ENCODE data around the gene RSKR.

Gene RSKR

GRCh38 chr17:28597606-28598383, 16.2 kb downstream of the RSKR start:
- no peaks in the 10 kb centered on the region for H3K27me3 ChIP-seq (replicated peaks; ENCODE audit: insufficient read depth, low read length)
- H3K9ac ChIP-seq (ENCODE audit: low read length): peak overlapping the region; percentile 82
- no peaks in the 10 kb centered on the region for H4K20me1 ChIP-seq (ENCODE audit: insufficient read depth, low read length)
- peak overlapping the region; percentile 91; the same call in 1 of the 2 replicates for H3K27ac ChIP-seq (ENCODE audit: low read length)
- no peak for DNase-seq
- peaks cover 50% of the 10 kb centered on the region for H3K79me2 ChIP-seq (ENCODE audit: low read length)
- no peaks in the 10 kb centered on the region; the same call in 1 of the 2 replicates for H3K36me3 ChIP-seq (replicated peaks; ENCODE audit: insufficient read depth, low read length)
- TF ChIP-seq EZH2 (optimal IDR thresholded peaks at IDR 0.05; ENCODE audit: low read depth, low read length): no peak
- TF ChIP-seq EZH2phosphoT487 (IDR thresholded peaks at IDR 0.05; ENCODE audit: low read length): no peak
- TF ChIP-seq CTCF (IDR thresholded peaks at IDR 0.05; ENCODE audit: low read length): no peak
- no peaks in the 10 kb centered on the region for H3K9me3 ChIP-seq (replicated peaks; ENCODE audit: insufficient read depth, low read length)
- H3K4me2 ChIP-seq (ENCODE audit: low read depth, low read length): peak overlapping the region; percentile 77
- peak overlapping the region; percentile 69 for H2AFZ ChIP-seq (ENCODE audit: low read length)
- H3K9me2 ChIP-seq (replicated peaks; ENCODE audit: insufficient read depth, low read length): no peaks in the 10 kb centered on the region
- H3K4me1 ChIP-seq (ENCODE audit: low read length): peaks cover 9% of the 10 kb centered on the region; the same call in 1 of the 2 replicates
- peaks cover 16% of the 10 kb centered on the region for H3F3A ChIP-seq (ENCODE audit: insufficient read depth, low read length)
- H3K4me3 ChIP-seq (ENCODE audit: low read length): peak overlapping the region; percentile 77

- no peak overlapping the region for H3K27ac ChIP-seq (ENCODE audit: low read length)
- H3K4me3 ChIP-seq (ENCODE audit: low read length): no peak overlapping the region
- H3K4me1 ChIP-seq (ENCODE audit: low read length): peaks cover under 1% of the 10 kb centered on the region; the same call in 1 of the 2 replicates
- no peak for DNase-seq
- TF ChIP-seq CTCF (IDR thresholded peaks at IDR 0.05; ENCODE audit: low read length) (no peak), EZH2phosphoT487 (IDR thresholded peaks at IDR 0.05; ENCODE audit: low read length) (no peak), EZH2 (optimal IDR thresholded peaks at IDR 0.05; ENCODE audit: low read depth, low read length) (no peak)
- no peaks in the 10 kb centered on the region for H3K9me2 ChIP-seq (replicated peaks; ENCODE audit: insufficient read depth, low read length)
- H3K4me2 ChIP-seq (ENCODE audit: low read depth, low read length): no peak overlapping the region
- no peaks in the 10 kb centered on the region for H4K20me1 ChIP-seq (ENCODE audit: insufficient read depth, low read length)
- peaks cover 19% of the 10 kb centered on the region for H3K36me3 ChIP-seq (replicated peaks; ENCODE audit: insufficient read depth, low read length)
- no peaks in the 10 kb centered on the region for H3K27me3 ChIP-seq (replicated peaks; ENCODE audit: insufficient read depth, low read length)
- peaks cover 72% of the 10 kb centered on the region for H3K79me2 ChIP-seq (ENCODE audit: low read length)
- H3F3A ChIP-seq (ENCODE audit: insufficient read depth, low read length): peaks cover 4% of the 10 kb centered on the region; the same call in 1 of the 2 replicates
- no peak overlapping the region for H2AFZ ChIP-seq (ENCODE audit: low read length)
- no peak overlapping the region for H3K9ac ChIP-seq (ENCODE audit: low read length)
- H3K9me3 ChIP-seq (replicated peaks; ENCODE audit: insufficient read depth, low read length): no peaks in the 10 kb centered on the region
Measured at GRCh38 chr17:28592260-28592659, 21.7 kb downstream of the RSKR start.

- H3K4me2 ChIP-seq (ENCODE audit: low read depth, low read length): no peak overlapping the region
- no peaks in the 10 kb centered on the region for H3K9me2 ChIP-seq (replicated peaks; ENCODE audit: insufficient read depth, low read length)
- H4K20me1 ChIP-seq (ENCODE audit: insufficient read depth, low read length): no peaks in the 10 kb centered on the region
- H3K9ac ChIP-seq (ENCODE audit: low read length): no peak overlapping the region
- H3K27me3 ChIP-seq (replicated peaks; ENCODE audit: insufficient read depth, low read length): no peaks in the 10 kb centered on the region
- no peaks in the 10 kb centered on the region for H3F3A ChIP-seq (ENCODE audit: insufficient read depth, low read length)
- TF ChIP-seq EZH2phosphoT487 (IDR thresholded peaks at IDR 0.05; ENCODE audit: low read length) (no peak), EZH2 (optimal IDR thresholded peaks at IDR 0.05; ENCODE audit: low read depth, low read length) (no peak), CTCF (IDR thresholded peaks at IDR 0.05; ENCODE audit: low read length) (no peak)
- H3K27ac ChIP-seq (ENCODE audit: low read length): no peak overlapping the region
- DNase-seq: no peak
- H3K9me3 ChIP-seq (replicated peaks; ENCODE audit: insufficient read depth, low read length): no peaks in the 10 kb centered on the region
- H3K36me3 ChIP-seq (replicated peaks; ENCODE audit: insufficient read depth, low read length): peaks cover 15% of the 10 kb centered on the region
- no peak overlapping the region for H3K4me3 ChIP-seq (ENCODE audit: low read length)
- H3K79me2 ChIP-seq (ENCODE audit: low read length): peaks cover 18% of the 10 kb centered on the region
- no peak overlapping the region for H2AFZ ChIP-seq (ENCODE audit: low read length)
- no peaks in the 10 kb centered on the region for H3K4me1 ChIP-seq (ENCODE audit: low read length)
Measured at GRCh38 chr17:28585851-28586250, 28.1 kb downstream of the RSKR start.
